CMK (cell line): ENCODE results near the gene BANP.
"Not testable (repeated sequence)": the region's sequence is repeated elsewhere in the genome, so short reads cannot be mapped to it uniquely, and the experiment has no call there.

ENCODE experiments used
- DNase-seq: peaks from one replicate; pipeline ENCODE4 v3.0.0-alpha.2; 2010; ENCODE audit warnings: low read depth

BANP gene

GRCh38 chr16:87996962-87997880 lies 46.0 kb downstream of the BANP start:
- no peak for DNase-seq

- not testable (repeated sequence) for DNase-seq
These were observed 47.1 kb downstream of the BANP start for GRCh38 chr16:87998184-87998793.

GRCh38 chr16:87998992-87999391 lies 47.8 kb downstream of the BANP start:
- DNase-seq = not testable (repeated sequence)

GRCh38 chr16:88002211-88002610 lies 51.0 kb downstream of the BANP start:
- DNase-seq = no peak

GRCh38 chr16:88002749-88003148 lies 51.5 kb downstream of the BANP start:
- DNase-seq = no peak

- DNase-seq = no peak
These were observed 52.1 kb downstream of the BANP start for GRCh38 chr16:88003316-88003715.

GRCh38 chr16:88003736-88004135 lies 52.5 kb downstream of the BANP start:
- no peak for DNase-seq

- no peak for DNase-seq
These were observed 53.2 kb downstream of the BANP start for GRCh38 chr16:88004391-88004790.

- DNase-seq = no peak
These were observed 53.9 kb downstream of the BANP start for GRCh38 chr16:88005181-88005581.

- no peak for DNase-seq
These were observed 54.7 kb downstream of the BANP start for GRCh38 chr16:88005968-88006367.

GRCh38 chr16:88007321-88007731 lies 56.1 kb downstream of the BANP start:
- DNase-seq = no peak

- no peak for DNase-seq
These were observed 57.6 kb downstream of the BANP start for GRCh38 chr16:88008840-88009239.

- DNase-seq = no peak
These were observed 58.5 kb downstream of the BANP start for GRCh38 chr16:88009563-88010342.

- no peak for DNase-seq
These were observed 59.2 kb downstream of the BANP start for GRCh38 chr16:88010343-88010967.

GRCh38 chr16:88010968-88011483 lies 59.8 kb downstream of the BANP start:
- no peak for DNase-seq

- no peak for DNase-seq
These were observed 61.1 kb downstream of the BANP start for GRCh38 chr16:88012360-88012759.

- no peak for DNase-seq
These were observed 61.9 kb downstream of the BANP start for GRCh38 chr16:88013091-88013609.

GRCh38 chr16:88013766-88014251 lies 62.6 kb downstream of the BANP start:
- no peak for DNase-seq

- no peak for DNase-seq
These were observed 63.1 kb downstream of the BANP start for GRCh38 chr16:88014252-88014781.

- DNase-seq = no peak
These were observed 63.9 kb downstream of the BANP start for GRCh38 chr16:88014954-88015805.
